Stimulated activated CD4-positive, alpha-beta T cell treated with anti-CD3 and anti-CD28 coated beads, TNF-alpha, amount 100 ng/mL, for 24 hours (primary cell): ENCODE data around the gene VPS8.

Experiments used
- DNase-seq, 3 experiments: peaks; one replicate each; pipeline ENCODE4 v3.0.0-alpha.2; 2020; ENCODE audit warnings: low read depth in 3 of 3

The VPS8 gene

DNA sequence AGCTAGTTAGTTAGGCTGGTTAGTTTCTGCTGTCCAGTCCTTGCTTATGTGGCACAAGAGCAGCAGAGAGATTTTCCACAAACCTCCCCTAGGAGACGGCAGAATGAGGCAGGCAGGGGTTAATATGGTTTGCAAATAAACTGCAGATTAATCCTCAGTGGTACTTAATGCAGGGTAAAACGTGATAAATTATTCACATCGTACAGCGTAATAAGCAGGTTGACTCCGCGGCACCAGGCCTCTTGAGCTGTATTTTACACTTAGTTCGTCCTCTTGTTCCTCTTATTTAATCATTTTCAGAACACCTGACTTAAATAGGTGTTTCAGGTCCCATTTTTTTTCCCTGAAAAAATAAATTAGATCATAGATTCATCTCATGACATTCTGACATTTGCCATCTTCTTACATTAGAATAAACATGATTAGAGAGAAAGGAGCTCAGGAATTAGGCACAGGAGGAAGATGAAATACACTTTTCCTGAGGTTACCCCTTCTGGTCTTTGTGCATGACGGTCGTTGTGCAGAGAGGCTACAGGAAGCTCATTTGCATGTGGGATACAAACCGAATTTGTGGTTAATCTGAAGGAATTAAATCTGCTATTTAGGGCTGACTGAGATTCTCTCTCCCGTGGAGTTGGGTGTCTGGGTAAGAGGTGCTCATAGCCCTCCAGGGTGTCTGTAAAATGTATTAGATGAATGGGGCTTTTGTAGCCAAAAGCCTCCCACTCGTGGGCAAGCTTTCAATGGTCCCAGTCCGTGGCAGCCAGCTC is 27.1 kb upstream of the VPS8 start:
- DNase-seq: no peak

DNA sequence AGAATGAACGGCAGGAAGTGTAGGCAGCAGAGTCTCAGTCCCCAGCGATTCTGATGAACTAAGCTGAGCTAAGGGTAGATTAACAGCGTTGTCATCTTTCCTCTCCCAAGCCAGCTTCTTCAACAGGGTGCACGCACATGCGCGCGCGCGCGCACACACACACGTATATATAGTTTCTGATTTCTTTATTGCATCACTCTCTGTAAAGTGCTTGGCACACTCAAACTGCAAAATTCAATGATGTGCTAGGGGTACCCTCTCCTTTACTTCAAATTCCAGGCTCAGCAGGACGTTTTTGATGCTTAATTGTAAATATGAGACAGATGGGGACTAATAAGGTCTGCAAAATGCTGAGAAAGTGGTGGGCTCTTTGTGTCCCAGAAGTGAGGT is 26.1 kb upstream of the VPS8 start:
- DNase-seq: no peak

DNA sequence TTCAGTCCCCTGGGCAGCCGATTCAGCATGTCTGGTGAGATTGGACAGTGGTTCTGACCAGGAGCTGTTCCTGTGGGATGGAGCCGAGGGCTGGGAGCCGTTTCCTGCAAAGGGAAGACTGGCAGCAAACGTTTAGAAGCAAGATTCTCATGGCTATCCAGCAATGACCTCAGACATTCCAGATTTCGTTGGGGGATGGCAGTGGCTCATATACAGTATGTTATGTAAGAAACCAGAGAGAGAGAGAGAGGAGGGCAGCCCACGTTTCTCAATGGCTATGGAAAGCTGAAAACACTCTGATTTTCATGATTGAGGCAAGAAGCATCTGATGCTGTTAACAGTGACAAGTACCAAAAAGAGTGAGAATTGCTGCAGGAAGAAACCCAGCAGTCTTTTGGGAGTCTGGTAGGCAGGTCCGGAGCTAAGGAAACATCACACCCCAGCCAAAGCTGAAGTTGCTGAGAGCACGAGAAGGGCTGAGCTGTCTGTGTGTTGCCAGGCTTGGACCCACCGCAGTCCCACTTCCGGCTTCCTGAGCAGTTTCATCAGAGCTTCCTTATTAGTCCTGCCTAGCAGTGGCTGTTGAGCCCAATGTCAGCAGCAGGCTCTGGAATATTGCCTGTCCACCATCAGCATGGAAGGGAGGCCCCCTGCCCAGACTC is 25.6 kb upstream of the VPS8 start:
- peak in 1 of 3 experiments; percentile 17 for DNase-seq

DNA sequence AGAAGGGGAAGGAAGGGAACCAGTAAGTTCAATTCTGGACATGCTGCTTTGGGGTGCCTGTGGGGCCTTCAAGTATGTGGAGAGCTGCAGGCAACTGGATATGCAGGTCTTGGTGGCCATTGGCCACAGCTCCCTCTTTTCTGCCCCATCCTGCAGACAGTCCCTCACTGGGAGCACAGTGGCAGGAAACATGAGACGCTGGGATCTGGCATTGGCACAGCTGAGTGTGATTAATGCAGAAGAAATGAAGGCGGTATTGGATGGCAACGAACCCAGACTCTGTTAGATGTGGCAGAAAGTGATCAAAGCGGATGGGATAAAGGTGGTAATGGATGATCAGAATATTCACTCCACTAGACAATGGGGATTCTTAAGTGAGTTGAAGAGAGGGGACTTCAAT is 23.2 kb upstream of the VPS8 start:
- no peak for DNase-seq

DNA sequence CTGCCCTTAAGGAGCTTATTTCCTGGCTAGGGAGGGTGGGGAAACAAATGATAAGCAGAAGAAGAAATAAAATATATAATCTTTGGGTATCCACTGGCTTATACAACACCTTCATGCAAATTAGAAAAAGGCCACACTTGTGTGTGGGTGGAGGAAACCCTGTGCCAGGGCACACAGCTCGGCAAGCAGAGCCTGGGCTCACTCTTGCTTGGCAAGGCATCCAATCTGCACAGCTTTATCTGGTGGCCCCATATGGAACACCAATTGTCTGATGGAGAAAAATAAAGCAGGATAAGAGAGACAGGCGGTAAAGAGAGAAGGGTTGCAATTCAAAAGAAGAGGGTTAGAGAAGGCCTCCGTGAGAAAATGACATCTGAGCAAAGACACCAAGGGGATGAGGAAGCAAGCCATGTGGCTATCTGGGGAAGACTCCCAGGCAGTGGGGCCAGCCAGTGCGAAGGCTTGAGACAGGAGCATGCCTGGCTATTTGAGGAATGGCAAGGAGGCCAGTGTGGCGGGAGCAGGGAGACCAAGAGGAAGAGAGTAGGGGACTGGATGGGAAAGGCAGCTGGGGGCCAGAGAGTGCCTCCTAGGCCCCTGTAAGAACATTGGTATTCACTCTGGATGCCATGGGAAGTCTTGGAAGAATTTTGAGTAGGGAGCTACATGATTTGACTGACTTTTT is 22.5 kb upstream of the VPS8 start:
- no peak for DNase-seq

DNA sequence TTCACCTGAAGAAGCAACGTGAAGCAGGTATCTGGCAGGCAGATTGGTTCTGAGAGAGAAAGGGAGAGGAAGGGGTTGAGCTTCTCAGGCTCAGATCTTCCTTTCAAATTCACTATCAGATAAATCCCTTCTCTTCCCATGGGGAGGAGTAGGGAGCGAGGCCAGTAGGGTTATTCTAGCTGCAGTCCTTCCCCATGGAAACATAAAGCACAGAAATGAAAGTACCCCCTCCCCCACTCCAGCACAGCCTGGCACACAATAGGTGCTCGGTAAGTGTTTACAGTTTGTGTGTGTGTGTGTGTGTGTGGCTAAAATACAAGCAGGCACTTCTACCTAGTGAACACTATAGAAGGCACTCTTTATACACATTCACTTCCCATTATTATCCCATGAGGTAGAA is 20.8 kb upstream of the VPS8 start:
- no peak for DNase-seq

DNA sequence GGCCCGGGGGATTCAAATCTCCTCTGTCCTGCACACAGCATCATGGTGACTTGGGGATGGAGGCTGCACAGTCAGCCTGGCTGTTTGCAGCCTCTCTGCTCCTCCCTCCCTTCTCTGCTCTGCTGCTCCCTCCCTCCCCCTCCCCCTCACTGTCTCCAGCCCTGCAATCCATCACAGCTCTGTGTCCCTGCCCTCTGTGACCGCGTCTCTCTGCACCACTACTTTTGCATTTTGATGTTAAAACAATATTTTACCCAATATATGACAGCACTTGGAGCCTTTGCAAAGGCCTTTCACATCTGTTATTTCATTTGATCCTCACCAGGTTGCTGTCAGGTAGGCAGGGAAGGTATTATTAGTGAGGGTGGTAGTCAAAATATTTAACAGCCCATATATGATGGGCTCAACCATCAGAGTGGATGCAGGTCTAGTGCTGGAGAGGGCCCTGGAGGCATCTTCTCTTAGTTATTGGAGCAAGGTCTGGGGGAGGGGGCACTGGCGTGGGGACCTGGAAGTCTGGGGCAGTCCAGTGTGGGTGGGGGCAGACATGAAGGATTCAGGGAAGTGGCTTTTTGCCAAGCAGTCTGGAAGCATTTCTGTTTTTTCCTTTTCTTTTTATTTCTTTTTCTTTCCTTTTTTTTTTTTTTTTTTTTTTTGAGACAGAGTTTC is 16.3 kb upstream of the VPS8 start:
- DNase-seq: no peak

DNA sequence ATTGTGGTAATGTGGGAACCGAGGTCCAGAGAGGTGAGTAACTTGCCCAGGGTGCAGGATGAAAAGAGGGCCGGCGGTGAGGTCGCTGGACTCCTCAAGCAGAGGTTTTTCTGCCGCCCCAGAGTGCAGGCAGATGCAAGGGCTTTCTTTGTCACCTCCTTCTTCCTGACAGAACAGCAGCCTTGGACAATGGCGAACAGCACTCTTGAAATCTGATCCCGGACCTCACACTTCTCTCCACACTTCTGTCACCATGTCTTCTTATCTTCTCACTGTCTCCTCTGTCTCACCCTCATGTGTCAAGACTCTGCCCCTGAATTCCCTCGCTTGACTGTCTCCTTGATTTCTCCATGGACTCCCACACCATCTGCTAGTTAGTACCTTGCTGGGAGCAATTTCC is 15.4 kb upstream of the VPS8 start:
- no peak for DNase-seq

DNA sequence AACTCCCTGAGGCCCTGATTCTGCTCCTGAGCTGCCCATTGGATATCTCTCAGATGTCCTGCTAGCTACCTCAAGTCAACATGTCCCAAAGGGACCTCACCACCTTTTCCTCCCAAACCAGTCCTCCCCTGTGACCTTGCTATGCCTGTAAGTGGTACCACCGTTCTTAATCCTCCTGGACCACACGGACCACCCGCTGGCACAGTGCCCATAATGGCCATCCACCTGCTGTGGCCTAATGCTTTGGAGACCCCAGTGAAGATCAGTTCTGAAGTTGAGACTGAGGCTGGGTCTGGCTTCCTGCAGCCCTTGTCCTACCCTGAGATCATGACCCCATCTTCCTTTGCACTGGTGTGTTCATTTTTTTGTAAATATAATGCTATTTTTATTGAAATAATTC is 15.0 kb upstream of the VPS8 start:
- no peak for DNase-seq

DNA sequence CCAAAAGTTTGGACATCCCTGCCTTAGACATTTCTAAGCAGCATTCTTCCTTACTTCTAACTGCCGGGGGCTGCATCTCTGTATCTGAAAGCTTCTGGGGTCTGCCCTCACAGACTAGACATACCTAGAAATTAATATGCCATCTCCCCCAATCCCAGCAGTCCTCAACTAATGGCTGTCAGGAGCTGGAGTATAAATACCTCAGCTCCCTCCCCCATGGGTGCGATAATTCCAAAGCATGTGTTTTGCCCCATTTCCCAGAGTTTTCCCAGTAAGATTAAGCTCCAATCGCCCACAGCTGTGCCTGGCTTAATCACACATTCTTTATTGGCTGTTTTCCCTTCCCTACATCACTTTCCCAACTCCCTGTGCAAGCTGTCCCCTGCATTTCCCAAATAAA is 13.8 kb upstream of the VPS8 start:
- no peak for DNase-seq

DNA sequence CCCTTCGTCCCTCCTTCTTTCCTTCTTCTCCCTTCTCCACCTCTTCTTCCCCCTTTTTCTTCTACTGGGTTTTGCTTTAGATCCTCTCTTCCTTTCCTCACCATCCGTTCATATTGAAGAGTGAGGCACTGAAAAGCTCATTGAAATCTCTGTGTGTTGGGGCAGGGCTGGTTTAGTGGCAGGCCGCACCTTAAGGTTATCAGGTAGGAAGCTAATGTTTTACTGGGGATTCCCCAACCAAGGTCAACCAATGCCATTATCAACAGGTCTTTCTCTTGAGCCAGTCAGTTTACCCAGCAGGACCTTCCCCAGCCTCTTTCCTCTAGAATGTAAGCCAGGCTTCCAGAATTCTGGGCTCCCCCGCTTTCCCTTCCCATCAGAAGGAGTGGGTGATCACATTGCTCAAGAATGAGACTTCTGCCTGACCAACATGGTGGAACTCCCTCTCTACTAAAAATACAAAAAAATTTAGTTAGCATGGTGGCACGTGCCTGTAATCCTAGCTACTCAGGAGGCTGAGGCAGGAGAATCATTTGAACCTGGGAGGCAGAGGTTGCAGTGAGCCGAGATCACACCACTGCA is 11.5 kb upstream of the VPS8 start:
- no peak for DNase-seq

DNA sequence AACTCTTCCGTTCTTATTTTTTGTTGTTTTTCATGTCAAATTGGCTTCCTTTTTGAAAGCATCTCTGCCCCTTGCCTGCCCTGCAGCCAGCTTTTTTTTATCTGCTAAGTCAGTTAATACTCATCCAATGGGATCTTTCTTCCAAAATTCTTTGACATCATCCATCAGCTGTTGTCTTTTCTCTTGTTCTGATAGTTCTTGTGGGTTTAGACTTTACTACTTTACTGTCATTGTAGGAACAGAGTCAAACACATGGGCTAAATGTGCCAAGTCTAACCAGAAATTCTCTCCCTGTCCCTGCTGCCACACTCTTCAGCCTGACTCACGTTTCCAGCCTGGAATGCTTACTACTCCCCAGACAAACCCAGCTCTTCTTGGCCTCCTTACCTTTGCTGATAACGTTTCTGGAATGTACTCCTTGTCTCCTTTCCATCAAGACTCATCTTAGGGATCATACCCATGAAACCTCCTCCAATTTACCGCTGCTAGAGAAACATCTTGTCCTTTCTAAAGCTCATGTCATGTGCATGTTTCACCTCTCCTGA is 10.7 kb upstream of the VPS8 start:
- DNase-seq: no peak

DNA sequence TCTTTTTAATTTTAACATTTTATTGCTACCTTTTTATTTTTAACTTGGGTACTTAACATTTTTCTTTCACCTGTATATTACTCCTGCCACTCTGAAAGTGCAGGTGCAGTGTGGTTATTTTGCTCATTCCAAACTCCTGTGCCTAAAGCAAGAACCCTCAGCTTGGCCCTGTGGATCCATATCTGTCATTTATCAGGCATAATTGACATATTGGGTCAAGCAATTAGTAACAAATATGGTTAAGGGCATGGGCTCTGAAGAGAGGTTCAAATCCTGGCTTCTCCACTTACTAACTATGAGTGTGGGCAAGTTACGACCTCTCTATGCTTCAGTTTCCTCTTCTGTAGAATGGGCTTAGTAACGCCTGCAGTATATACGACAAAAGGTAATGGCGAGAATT is 9.8 kb upstream of the VPS8 start:
- DNase-seq: no peak

DNA sequence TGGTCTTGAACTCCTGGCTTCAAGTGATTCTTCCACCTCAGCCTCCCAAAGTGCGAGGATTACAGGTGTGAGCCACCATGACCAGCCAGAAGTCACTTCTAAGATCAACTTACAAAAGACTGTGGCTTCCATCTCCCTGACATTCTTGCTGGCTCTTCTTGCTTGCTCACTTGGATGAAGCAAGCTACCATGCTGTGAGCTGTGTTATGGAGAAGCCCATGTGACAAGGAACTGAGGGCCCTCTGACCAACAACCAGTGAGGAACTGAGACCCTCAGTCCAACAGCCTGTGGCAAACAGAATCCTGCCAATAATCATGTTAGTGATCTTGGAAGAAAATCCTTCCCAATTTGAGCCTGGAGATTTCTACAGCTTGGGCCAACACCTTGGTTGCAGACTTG is 7.2 kb upstream of the VPS8 start:
- DNase-seq: no peak

DNA sequence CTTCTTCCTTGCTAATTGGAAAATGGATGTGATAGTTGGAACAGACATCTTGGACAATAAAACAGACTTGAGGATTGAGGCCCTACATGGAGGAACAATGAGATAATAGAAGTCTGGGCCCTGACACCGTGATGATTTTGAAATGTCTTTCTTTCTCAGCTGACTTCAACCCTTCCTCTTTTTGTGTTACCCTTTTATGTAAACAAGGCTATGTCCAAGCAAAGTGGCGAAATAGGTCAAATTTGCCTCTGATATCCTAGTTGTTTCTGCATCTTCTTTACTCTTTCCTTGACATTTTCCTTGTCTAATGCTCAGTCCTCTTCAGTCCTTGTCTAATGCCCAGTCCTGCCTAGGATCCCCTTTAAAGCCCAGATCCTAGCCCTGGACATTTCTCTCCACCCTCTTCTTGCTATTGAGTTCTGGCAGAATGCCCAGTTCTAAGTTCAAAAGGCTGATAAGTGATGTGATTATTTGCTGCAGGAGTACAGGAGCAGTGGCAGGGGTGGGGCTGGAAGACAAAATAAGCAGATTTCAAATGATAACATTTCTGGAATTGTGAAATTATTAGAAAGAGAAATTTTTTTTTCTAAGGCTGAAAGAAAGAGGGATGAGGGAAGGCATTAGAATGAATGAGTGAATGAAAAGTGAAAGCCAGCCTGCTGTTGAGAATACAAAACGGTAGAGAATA is 6.5 kb upstream of the VPS8 start:
- no peak for DNase-seq

DNA sequence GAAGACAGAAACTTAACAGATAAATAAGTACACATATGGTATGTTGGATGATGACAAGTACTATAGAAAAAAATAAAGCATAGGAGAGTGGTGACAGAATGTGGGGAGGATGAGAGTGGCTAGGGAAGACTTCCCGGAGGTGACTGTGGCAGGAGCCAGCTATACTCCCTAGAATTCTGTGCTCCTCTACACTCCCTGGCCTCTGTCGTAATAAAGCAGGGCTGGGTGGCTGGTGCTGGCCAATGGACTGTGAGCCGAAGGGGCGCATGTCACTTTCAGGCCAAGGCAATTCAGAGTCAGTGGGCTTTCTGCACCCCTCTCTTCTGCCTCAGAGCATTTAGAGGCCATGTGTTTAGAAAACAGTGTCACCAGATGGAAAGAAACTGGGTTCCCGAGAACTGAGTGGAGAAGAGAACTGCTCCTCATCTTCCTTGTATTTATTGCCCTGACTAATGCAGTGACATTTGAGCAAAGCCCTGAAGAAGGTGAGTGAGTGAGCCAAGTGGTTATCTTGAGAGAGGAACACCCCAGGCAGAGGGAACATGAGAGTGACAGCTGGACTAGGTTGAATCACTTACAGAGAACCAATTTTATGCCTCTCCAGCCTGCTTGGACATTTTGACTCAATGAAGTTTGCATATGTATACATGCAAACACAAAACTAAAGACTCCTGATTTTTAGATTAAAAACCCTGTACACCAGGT is 5.2 kb upstream of the VPS8 start:
- no peak for DNase-seq

DNA sequence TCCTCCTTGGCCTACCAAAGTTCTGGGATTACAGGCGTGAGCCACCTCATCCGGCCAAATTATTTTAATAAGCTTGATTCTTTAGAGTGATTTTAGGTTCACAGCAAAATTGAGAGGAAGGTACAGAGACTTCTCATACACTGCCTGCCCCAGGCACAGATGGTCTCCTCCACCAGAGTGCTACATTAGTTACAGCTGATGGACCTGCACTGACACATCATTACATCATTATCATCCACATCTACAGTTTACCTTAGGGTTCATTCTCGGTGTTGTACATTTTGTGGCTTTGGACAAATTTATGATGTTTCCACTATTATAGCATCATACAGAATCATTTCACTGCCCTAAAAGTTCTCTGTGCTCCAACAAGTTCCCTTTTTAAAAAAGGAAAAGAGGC is 4.4 kb upstream of the VPS8 start:
- DNase-seq: no peak

DNA sequence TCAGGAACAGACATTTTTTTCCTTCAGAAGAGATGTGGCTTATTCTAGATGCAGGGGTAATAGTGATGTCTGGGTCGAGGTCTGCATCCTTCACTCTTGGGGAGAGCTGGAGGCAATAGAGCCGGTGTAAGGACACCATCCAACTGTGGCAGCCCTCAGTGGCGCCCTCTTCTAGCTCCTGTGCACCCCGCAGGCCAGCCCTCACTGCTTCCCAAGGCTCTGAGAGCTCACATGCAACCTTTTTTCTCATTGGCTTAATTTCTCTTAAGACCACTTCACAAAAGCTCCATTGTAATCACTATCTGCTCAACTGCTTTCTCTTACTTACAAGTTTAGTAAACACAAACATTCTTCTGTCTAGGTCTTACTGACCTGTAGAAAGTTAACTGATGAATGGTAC is 3.9 kb upstream of the VPS8 start:
- DNase-seq: no peak

DNA sequence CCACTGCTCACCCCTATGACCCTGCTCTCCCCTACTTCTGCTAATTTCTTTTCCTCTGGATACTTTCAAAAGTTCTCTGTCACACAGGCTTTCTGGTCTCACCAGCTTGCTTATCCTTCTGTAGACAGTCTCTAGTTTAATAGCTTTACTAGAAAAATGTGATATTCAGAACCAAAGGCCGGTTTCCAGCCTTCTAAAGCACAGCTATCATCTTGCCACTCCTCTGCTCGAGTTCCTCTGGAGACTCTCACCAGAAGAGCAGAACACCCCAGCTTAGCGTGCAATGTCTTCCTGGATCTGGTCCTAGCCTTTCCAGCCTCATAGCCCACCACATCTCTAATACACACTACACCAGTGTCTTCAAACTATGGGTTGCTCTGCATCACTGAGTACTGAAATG is 1.8 kb upstream of the VPS8 start:
- DNase-seq: no peak

DNA sequence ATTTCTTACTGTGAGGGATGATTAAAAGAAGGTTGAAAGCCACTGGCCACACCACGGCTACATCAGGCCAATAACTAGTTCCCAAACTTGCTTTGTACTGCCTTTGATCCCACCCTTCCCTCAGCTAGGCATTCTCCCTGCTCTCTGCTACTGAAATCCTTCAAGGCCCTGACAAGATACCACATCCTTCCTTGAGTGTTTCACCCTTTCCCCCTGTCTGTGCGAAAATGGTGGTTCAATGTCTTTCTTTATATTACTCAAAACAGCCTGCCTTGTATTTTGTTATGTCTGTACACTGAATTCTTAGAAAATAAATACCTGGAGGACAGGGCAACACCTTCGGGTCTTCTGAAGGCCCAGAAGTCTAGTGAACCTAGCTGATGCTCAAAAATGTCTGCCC is 932 bp upstream of the VPS8 start:
- no peak for DNase-seq

DNA sequence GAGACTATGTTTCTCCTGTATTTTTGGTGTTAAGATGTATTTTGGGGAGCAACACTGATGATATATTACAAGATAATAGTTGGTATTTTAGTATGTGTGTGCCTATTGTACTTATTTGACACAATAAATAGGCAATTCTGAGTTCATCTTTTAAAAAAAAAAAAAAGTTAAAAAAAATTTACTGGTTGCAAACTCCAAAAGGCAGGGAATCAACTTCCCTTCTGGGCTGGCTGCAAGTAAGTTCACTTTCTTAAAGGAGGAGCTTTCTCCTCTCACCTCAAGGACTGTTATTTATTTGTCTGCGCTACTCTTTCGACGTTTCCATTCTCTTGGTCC is 335 bp upstream of the VPS8 start:
- no peak for DNase-seq
